Measurements from ENCODE around the gene NAGA. TPM values are rescaled to one million over a fixed set of nuclear protein-coding genes. Genes with fewer than 3 reads are reported as not detected.
"Not testable (repeated sequence)": the region's sequence is repeated elsewhere in the genome, so short reads cannot be mapped to it uniquely, and the experiment has no call there.

The NAGA gene
- 10 to 100 TPM; 27.1 to 35.7 TPM for total RNA-seq
- polyA plus RNA-seq (ENCODE audit: insufficient read length in 2 of 2), result 10 to 100 TPM; 18.9 to 19.9 TPM
- long read RNA-seq, donor 1, transcript NAGA-201 (9 exons, 3,694 nt), result major isoform, 5 of 527 reads
- long read RNA-seq, donor 1, partial matches to known transcripts, result 467 of 527 reads
- long read RNA-seq, donor 1, other reads (novel, unspliced or antisense), result 52 of 527 reads
- long read RNA-seq, donor 2, partial matches to known transcripts, result 0 of 3 reads
- long read RNA-seq, donor 2, other reads (novel, unspliced or antisense), result 0 of 3 reads
- long read RNA-seq, donor 3, partial matches to known transcripts, result 0 of 3 reads
- long read RNA-seq, donor 3, other reads (novel, unspliced or antisense), result 0 of 3 reads
- long read RNA-seq, donor 4, partial matches to known transcripts, result 0 of 10 reads
- long read RNA-seq, donor 4, other reads (novel, unspliced or antisense), result 0 of 10 reads

DNA sequence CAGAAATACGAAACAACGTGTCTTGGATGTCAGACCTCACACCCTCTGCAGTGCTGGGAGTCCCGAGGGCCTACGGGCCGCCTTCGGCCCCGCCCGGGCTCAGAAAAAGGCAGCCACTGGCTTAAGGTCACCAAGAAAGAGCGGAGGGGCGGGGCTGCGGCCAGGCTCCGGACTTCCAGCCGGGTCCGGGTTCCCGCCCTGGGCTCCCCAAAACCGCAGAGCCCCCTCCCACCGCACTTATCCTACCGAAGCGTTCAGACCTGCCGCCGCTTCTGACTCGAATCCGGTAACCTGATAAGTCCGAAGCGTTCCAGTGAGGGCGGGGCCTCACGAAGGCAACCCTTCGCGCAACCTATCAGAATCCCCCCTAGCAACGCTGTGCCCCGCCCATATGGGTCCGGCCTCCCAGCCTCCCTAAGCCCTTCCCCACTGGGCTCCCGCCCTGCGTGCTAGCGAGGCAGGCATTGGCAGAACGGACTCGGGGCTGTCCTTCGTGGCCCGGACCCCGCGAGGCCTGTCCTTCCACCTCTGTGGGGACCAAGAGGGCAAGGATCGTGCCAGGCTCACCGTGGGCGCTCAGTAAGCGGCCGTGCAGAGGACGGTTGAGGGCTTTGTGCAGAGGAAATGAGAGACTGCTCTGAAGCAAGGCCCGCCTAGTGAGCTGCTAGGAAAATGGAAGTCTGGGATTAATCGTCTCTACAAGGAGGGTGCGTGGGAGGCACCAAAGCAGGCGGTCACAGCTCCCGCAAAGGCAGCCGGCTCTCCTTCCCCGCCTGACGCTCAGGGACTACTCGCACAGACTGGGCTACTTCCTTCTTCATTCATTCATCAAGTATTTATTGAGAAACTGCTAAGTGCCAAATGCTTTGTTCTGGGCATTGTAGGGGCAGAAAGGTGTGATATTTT, at the start of gene NAGA:
Gene NAGA, minus strand, starts transcription at position 296 of the 906 bp plus-strand sequence. CDS start 515 bp downstream, outside the sequence.
- Histone ChIP-seq H3K4me3 (ENCODE audit: low read depth, low read length) (peak within 1 kb of the TSS; percentile 91), H3K9me3 (ENCODE audit: control insufficient read depth, insufficient read depth, low read length) (no peaks in the 10 kb centered on the region), H3K36me3 (ENCODE audit: control insufficient read depth, insufficient read depth, low read length) (peaks cover 27% of the 10 kb centered on the region), H3K27me3 (ENCODE audit: control insufficient read depth, insufficient read depth, low read length) (no peaks in the 10 kb centered on the region), H3K4me1 (ENCODE audit: control insufficient read depth, insufficient read depth, low read length) (peaks cover 52% of the 10 kb centered on the region), H3K27ac (ENCODE audit: low read depth, low read length) (peak within 1 kb of the TSS; percentile 97)
- peak; percentile 87 to 99 (median 94) for DNase-seq (ENCODE audit: low read depth in 4 of 6, low spot score in 6 of 6)
- under 1% methylated on average over 48 of the region's 56 CpGs for WGBS (ENCODE audit: insufficient coverage)

DNA sequence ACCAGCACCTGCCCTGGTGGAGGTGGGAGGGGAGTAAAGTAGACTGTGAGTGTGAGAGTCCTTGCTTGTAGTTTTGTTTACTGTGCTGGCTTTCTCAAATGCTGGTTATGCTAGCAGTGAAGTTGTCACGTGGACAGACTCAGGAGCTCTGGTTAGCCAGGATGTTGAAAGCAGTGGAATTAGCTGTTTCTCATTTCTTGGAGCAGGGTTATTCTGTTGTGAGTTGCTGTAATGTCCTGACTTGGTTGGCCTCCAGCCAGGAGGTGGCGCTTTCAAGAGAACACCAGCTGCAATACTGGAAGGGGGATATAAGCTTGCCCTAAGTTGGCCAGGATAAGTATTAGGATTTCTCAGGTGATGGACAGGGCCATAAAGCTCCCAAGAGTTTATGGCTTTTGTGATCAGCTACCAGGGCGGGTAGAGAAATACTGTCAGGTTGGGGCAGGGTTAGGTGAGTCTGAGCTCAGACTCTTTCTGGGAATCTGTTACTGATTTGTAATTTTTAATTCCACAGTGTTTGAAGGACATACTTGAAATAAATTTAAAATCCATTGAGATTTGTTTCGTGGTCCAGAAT, 46.3 kb upstream of the NAGA start:
- no peak for DNase-seq (ENCODE audit: low read depth in 4 of 6, low spot score in 6 of 6)
- no peaks in the 10 kb centered on the region for H3K9me3 ChIP-seq (ENCODE audit: control insufficient read depth, insufficient read depth, low read length)
- H3K27ac ChIP-seq (ENCODE audit: low read depth, low read length), result no peak overlapping the region
- H3K4me1 ChIP-seq (ENCODE audit: control insufficient read depth, insufficient read depth, low read length), result no peaks in the 10 kb centered on the region
- H3K4me3 ChIP-seq (ENCODE audit: low read depth, low read length), result no peak overlapping the region
- no peaks in the 10 kb centered on the region for H3K27me3 ChIP-seq (ENCODE audit: control insufficient read depth, insufficient read depth, low read length)
- H3K36me3 ChIP-seq (ENCODE audit: control insufficient read depth, insufficient read depth, low read length), result no peaks in the 10 kb centered on the region
- 65% methylated on average over 3 of the region's 4 CpGs for WGBS (ENCODE audit: insufficient coverage)

GRCh38 chr22:42115420-42115830, 44.8 kb upstream of the NAGA start:
- H3K27me3 ChIP-seq (ENCODE audit: control insufficient read depth, insufficient read depth, low read length); H3K9me3 ChIP-seq (ENCODE audit: control insufficient read depth, insufficient read depth, low read length); H3K4me1 ChIP-seq (ENCODE audit: control insufficient read depth, insufficient read depth, low read length); H3K36me3 ChIP-seq (ENCODE audit: control insufficient read depth, insufficient read depth, low read length); H3K4me3 ChIP-seq (ENCODE audit: low read depth, low read length); DNase-seq (ENCODE audit: low read depth in 4 of 6, low spot score in 6 of 6); H3K27ac ChIP-seq (ENCODE audit: low read depth, low read length): not testable (repeated sequence)
- WGBS (ENCODE audit: insufficient coverage), result 81% methylated on average over 4 of the region's 6 CpGs

DNA sequence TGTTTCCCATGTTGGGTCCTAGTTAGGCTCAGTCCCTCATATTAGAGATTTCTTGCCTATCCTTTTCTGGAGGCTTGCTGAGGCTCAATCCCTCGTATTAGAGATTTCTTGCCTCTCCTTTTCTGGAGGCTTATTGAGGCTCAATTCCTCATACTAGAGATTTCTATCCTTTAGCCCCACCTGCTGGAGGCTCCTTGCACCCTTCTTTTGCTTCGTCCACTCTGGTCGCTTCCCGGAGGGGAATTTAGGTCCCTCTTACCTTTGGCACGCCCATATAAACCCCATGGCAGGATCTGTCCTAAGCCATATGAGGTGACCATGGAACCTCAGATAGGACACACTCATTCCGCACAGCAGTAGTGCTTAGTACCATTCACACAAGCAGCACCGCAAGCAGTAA, 44.1 kb upstream of the NAGA start:
- DNase-seq (ENCODE audit: low read depth in 4 of 6, low spot score in 6 of 6), result no peak
- 86% methylated on average over 7 of the region's 7 CpGs for WGBS (ENCODE audit: insufficient coverage)
- Histone ChIP-seq H3K27ac (ENCODE audit: low read depth, low read length) (no peak overlapping the region), H3K4me3 (ENCODE audit: low read depth, low read length) (no peak overlapping the region), H3K36me3 (ENCODE audit: control insufficient read depth, insufficient read depth, low read length) (no peaks in the 10 kb centered on the region), H3K27me3 (ENCODE audit: control insufficient read depth, insufficient read depth, low read length) (no peaks in the 10 kb centered on the region), H3K4me1 (ENCODE audit: control insufficient read depth, insufficient read depth, low read length) (no peaks in the 10 kb centered on the region), H3K9me3 (ENCODE audit: control insufficient read depth, insufficient read depth, low read length) (no peaks in the 10 kb centered on the region)

GRCh38 chr22:42112793-42113192, 42.2 kb upstream of the NAGA start:
- H3K27me3 ChIP-seq (ENCODE audit: control insufficient read depth, insufficient read depth, low read length), result not testable (repeated sequence)

GRCh38 chr22:42111798-42112197, 41.2 kb upstream of the NAGA start:
- H3K27ac ChIP-seq (ENCODE audit: low read depth, low read length), result no peak overlapping the region
- no peak overlapping the region for H3K4me3 ChIP-seq (ENCODE audit: low read depth, low read length)
- DNase-seq (ENCODE audit: low read depth in 4 of 6, low spot score in 6 of 6), result no peak
- no peaks in the 10 kb centered on the region for H3K9me3 ChIP-seq (ENCODE audit: control insufficient read depth, insufficient read depth, low read length)
- peaks cover 2% of the 10 kb centered on the region for H3K36me3 ChIP-seq (ENCODE audit: control insufficient read depth, insufficient read depth, low read length)
- WGBS (ENCODE audit: insufficient coverage), result no CpG with 5 or more reads among the region's 4 CpGs
- no peaks in the 10 kb centered on the region for H3K4me1 ChIP-seq (ENCODE audit: control insufficient read depth, insufficient read depth, low read length)
- H3K27me3 ChIP-seq (ENCODE audit: control insufficient read depth, insufficient read depth, low read length), result no peaks in the 10 kb centered on the region

More at GRCh38 chr22:42112793-42113192, 42.2 kb upstream of the NAGA start:
- H3K36me3 ChIP-seq (ENCODE audit: control insufficient read depth, insufficient read depth, low read length); H3K4me3 ChIP-seq (ENCODE audit: low read depth, low read length); H3K9me3 ChIP-seq (ENCODE audit: control insufficient read depth, insufficient read depth, low read length); H3K4me1 ChIP-seq (ENCODE audit: control insufficient read depth, insufficient read depth, low read length); H3K27ac ChIP-seq (ENCODE audit: low read depth, low read length): not testable (repeated sequence)
- WGBS (ENCODE audit: insufficient coverage), result no CpG with 5 or more reads among the region's 4 CpGs
- DNase-seq (ENCODE audit: low read depth in 4 of 6, low spot score in 6 of 6), result peak in 1 of 6 donors; percentile 42

GRCh38 chr22:42108848-42109247, 38.2 kb upstream of the NAGA start:
- Histone ChIP-seq H3K4me1 (ENCODE audit: control insufficient read depth, insufficient read depth, low read length) (no peaks in the 10 kb centered on the region), H3K4me3 (ENCODE audit: low read depth, low read length) (no peak overlapping the region), H3K36me3 (ENCODE audit: control insufficient read depth, insufficient read depth, low read length) (peaks cover 2% of the 10 kb centered on the region), H3K27ac (ENCODE audit: low read depth, low read length) (no peak overlapping the region), H3K9me3 (ENCODE audit: control insufficient read depth, insufficient read depth, low read length) (peaks cover 5% of the 10 kb centered on the region), H3K27me3 (ENCODE audit: control insufficient read depth, insufficient read depth, low read length) (no peaks in the 10 kb centered on the region)
- no peak for DNase-seq (ENCODE audit: low read depth in 4 of 6, low spot score in 6 of 6)
- 33% methylated on average over 18 of the region's 18 CpGs for WGBS (ENCODE audit: insufficient coverage)

GRCh38 chr22:42104332-42104860, 33.8 kb upstream of the NAGA start:
- not testable (repeated sequence) for DNase-seq (ENCODE audit: low read depth in 4 of 6, low spot score in 6 of 6); H3K4me1 ChIP-seq (ENCODE audit: control insufficient read depth, insufficient read depth, low read length); H3K27me3 ChIP-seq (ENCODE audit: control insufficient read depth, insufficient read depth, low read length); H3K27ac ChIP-seq (ENCODE audit: low read depth, low read length); H3K4me3 ChIP-seq (ENCODE audit: low read depth, low read length); H3K9me3 ChIP-seq (ENCODE audit: control insufficient read depth, insufficient read depth, low read length)
- peaks cover 13% of the 10 kb centered on the region for H3K36me3 ChIP-seq (ENCODE audit: control insufficient read depth, insufficient read depth, low read length)
- WGBS (ENCODE audit: insufficient coverage), result 94% methylated on average over 4 of the region's 6 CpGs

- Histone ChIP-seq H3K27me3 (ENCODE audit: control insufficient read depth, insufficient read depth, low read length) (no peaks in the 10 kb centered on the region), H3K4me1 (ENCODE audit: control insufficient read depth, insufficient read depth, low read length) (no peaks in the 10 kb centered on the region), H3K27ac (ENCODE audit: low read depth, low read length) (no peak overlapping the region), H3K36me3 (ENCODE audit: control insufficient read depth, insufficient read depth, low read length) (peaks cover 16% of the 10 kb centered on the region), H3K9me3 (ENCODE audit: control insufficient read depth, insufficient read depth, low read length) (peaks cover 10% of the 10 kb centered on the region), H3K4me3 (ENCODE audit: low read depth, low read length) (no peak overlapping the region)
- no CpG with 5 or more reads among the region's 3 CpGs for WGBS (ENCODE audit: insufficient coverage)
- peak in 1 of 6 donors; percentile 6 for DNase-seq (ENCODE audit: low read depth in 4 of 6, low spot score in 6 of 6)
Measured at GRCh38 chr22:42101199-42101598, 30.6 kb upstream of the NAGA start.
